ENCODE data around the gene SLC22A4.

The SLC22A4 gene

DNA sequence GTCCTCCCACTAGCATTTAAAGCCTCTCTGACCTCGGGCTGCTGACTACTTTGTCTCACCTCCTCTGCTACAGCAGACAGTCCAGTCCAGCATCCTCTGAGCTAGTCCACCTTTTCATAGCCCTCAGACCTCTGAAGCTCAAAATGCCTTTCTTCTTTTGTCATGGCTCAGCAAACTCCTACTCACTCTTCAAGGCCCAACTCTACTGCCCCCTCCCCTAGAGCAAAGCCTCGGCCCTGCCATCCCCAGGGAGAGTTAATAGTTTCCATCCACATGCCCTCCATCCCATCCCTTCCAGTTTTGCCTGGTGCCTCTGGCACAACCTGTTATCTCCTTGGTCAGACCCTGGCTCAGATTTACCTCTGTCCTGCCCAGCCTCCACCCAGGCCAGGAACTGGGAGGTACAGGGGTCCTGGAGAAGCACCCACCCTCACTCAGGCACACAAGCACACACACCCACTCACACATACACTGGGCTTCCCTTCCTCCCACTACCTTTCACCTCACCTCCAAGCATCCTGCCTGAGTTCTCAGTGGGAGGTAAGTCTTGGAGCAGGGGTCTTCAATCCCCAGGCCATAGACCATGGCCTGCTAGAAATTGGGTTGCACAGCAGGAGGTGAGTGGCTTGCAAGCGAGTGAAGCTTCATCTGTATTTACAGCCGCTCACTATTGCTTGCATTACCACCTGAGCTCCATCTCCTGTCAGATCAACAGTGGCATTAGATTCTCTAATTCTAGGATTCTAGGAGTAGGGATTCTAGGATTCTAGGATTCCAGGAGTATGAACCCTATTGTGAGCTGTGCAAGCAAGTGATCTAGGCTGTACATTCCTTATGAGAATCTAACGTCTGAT, 18.6 kb upstream of the SLC22A4 start:
- DNase-seq, result no peak

DNA sequence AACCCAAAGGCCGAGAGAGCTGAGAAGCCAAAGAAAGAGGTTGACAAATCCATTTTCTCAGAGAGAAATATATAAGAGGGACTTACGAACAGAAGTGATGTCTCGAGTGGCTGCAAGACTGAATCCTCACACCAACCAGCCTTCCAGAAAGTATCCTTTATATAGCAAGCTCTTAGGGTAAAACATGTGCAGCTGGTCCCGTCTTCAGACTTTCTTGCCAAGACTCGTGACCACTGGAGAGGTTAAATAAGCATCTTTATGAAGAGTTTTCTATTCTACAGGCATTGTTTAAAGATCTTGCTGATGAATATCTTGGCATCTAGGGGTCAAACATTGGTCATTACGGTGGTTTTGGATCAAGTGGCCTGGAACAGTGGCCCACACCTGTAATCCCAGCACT, 16.9 kb upstream of the SLC22A4 start:
- no peak for DNase-seq

DNA sequence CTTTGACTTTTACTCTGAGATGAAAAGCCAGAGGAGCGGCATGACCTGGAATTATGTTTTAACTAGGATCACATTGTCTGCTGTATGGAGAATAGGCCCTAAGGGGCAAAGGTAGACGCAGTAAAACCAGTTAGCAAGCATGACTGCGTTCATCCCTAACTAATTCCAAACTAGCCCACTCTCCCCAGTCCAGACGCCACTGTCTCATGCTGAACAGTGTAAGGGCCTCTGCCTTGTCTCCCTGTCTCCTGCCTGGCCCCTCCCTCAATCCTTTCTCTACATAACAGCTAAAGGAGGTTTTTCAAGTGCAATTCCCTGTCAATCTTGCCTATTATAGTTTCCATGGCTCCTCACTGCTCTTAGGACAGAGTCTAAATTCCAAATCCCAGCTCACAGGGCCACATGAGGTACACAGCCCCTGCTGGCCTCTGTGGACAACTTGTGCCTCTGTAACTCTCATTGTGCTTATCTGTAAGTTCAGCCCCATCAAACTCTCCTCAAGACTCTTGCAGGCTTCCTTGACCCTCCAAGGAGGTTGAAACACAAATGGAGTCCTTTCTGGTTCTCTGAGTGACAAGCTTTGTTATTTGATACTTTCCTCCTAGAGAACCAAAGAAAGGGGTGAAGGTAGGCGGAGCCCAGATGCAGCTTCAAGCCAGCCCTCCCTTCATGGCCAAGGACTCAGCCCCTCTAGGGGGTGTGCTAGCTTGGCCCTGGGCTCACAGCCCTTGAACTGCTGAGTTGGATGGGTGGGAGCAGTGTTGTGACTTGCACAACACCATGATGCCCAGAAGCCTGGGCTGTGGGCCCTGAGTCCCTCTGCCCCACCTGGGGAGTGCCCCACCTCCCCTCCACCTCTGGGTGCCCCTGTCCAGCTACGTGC, 16.0 kb upstream of the SLC22A4 start:
- DNase-seq, result no peak

DNA sequence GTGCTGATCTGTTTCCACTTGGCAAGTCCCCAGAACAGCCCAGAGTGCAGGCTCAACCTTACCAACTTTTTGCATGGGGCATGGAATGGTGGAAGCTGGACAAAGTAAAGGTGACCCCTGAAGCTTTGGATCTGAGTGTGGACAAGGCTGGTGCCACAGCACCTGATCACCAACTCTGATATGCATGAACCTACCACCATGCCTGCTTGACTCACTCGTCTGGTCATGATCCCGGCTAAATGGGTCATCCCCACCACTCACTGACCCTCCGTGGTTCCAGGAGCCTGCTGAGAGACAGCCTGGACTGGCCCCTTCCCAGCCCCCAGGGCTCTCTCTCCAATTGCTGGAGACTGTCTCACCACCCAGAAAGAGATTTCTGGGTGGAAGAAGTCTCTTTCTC, 14.4 kb upstream of the SLC22A4 start:
- DNase-seq, result no peak

DNA sequence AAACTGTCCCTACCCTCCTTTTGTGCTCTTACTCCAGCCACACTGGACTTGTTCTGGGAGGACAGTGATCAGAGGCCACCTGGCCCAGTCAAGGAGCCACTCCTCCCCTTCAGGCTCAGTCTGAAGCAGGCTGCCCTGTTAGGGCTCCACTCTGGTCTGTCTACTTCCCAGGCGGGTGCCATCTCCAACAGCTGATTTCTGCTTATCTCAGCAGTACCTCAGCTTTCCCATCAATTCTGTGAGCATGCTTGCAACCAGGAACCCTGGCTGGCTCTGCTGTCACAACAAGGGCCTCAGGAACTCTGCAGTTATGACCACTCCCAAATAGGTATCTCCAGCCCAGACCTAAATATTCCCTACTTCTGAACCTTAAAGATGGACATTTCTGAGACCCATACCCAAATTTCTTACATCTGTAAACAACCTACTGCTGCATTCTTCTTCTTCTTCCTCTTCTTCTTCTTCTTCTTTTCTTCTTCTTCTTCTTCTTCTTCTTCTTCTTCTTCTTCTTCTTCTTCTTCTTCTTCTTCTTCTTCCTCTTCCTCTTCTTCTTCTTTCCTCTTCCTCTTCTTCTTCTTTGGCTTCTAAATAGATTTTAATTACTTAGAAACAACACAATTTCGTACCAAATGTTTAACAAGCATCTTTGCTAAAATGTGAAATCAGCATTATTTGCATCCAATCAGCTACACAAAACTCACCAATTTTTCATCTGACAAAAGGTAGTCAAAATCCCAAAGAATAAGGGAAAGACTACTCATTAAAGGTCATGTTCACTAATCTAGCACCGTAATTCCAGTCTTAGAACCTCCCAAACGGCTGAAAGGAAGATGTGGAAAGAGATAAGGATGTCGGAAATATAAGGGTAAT, 13.6 kb upstream of the SLC22A4 start:
- no peak for DNase-seq

DNA sequence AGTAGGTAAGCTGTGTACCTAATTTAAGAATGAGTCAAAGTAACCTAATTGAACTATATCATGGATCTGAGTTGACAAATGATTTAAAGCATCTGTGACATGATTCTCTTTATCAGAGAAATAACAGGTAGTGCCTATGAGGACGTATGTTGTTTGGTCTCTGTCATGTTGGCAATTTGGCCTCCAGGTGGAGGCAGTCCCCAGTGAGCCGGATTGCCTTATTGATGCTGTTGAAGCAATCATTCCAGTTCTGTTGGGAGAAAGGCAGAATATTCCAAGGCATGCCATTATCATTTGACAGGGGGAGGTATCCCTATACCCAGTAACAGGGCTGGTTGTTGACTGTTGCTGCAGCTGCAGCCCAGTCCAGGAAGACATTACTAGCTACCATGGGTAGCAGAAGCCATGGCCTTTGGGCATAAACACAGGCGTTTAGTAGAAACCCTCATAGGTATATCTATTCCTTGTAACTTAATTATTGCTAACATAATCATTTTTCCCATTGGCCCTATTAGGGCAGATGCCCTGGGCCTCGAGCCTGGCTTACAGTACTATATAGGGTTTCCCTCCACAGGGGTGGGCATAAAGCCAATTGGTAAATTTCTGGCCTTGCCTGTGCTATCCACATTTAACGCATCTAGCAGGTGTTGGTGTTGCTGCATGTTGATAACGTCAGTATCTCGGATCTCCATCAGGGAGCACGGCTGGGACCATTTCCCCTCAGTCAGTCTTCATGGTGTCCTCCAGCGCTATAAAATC, 12.2 kb upstream of the SLC22A4 start:
- no peak for DNase-seq

DNA sequence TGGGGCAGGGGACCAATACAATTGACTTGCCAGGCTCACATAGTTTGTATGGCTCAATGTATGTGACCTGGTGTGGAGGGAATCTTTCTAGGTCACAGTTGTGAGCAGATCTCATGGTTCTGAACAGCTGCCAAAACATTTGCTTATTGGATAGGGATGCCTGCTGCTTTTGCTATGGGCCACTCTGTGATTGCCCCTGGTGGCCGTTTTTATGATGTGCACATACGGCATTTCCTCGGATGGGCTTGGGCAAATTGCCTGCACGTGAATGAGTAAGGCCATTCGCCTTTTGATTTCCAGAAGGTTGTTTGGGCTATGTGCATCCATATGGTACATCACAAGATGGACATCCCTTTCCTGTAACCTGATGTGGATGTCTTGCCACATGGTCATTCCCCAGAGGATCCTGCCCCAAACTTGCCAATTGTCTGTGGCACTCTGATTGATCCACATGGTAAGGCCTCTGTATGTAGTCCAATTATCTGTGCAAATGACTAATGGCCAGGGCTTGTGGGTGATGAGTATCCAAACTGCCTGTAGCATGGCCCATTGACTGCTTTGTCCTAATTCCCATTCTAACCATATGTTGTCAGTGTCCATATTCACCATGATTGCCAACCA, 10.7 kb upstream of the SLC22A4 start:
- DNase-seq, result peak; percentile 76

DNA sequence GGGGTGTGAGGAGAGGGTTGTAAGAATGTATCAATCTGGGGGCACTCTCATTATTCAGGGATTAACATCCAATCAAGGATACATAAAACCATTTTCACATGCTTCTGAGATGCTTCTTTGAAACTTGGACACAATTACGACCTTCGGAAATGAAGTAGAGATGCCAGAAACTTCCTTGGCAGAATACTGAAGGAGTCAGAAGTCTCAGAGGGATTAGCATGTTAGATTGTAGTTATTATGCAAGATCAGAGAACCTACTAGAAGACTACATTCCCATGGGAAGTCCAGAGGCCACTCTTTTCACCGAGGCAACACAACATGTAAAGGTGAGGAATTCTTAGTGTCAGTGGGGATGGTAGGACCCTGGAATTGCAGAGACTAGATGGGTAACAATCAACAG, 5.1 kb upstream of the SLC22A4 start:
- DNase-seq, result no peak

DNA sequence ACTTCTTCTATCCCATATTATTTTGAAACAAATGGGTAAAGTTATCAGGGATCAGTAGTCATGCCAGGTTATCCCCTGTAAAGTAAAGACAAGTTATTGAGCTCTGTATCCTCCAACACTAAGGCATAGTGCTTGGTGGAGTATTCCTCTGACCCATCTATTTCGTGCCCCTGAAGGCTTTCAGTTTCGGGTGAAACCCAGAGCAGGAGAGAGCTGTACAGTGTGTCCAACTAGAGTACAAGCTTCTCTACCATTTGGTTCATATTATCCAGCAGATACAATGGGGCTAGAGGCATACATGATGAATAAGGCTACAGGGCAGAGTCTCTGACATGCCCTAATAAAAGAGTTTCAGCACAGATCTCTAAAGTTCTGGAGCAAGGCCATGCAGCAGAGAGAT, 3.2 kb upstream of the SLC22A4 start:
- no peak for DNase-seq

DNA sequence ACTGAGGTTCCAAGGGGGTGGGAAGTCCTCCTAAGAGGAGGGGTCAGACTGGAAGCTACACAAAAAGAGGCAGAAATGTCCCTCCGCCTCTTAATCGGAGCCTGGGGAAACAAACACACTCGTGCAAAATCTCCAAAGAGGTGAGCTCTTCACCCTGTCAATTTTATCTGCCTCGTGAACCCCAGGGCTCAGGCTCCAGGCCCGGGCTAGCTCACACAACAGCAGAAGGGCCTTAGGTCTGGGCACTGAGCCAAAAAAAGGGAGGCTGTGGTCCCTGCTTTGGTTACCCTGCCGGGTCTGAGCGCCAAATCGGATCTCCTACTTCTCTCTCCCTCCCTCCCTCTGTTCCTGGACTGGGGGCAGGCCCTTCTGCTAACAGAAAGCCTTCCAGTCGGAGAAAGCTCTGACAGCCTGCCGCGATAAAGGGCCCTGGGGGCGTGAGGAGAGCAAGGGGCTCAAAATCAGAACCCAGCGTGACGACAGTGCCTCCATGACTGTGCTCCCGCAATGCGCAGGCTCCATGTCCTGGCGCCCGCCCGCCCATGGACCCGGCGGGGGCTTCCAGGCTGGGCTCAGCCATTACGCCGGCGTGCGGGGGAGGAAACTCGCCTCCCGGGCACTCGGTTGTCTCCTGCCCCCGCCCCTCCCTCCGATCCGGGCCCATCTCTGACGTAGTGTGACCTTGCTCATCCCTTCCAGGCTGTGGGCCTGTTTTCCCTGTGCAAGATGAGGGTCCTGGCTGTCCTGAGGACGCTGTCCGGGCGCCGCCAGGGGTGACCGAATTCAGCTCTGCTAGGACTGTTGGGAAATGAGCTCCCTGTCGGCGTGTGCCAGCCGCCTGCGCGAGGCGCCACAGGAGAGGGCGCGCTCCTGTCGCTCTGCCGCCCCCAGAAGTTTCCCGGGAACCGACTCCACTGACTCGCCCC, 865 bp upstream of the SLC22A4 start:
- peak; percentile 95 for DNase-seq

DNA sequence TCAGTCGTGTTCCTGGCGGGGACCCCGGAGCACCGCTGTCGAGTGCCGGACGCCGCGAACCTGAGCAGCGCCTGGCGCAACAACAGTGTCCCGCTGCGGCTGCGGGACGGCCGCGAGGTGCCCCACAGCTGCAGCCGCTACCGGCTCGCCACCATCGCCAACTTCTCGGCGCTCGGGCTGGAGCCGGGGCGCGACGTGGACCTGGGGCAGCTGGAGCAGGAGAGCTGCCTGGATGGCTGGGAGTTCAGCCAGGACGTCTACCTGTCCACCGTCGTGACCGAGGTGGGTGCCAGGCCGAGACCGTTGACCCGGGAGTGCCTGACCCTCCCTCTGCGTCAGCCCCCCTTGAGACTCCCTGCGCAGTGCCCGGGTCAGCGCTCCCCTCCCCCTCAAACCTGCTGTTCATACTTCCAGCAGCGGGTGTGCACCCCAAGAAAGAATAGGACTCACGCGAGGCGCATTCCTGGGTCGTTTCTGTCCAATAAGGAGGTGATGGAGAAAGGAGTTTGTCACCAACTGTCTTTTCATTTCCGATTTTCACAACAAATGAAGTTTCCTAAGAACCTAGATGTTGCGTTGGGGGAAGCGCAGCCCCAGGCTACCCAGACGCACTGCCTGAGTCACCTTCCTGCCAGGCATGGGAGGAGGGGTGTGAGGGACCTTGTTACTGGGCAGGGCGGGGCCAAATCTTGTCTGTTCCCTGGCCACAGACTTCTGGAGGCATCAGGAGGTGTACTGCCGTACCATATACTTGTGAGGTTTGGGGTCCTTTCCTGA, 722 bp downstream of the SLC22A4 start:
- peak; percentile 84 for DNase-seq

DNA sequence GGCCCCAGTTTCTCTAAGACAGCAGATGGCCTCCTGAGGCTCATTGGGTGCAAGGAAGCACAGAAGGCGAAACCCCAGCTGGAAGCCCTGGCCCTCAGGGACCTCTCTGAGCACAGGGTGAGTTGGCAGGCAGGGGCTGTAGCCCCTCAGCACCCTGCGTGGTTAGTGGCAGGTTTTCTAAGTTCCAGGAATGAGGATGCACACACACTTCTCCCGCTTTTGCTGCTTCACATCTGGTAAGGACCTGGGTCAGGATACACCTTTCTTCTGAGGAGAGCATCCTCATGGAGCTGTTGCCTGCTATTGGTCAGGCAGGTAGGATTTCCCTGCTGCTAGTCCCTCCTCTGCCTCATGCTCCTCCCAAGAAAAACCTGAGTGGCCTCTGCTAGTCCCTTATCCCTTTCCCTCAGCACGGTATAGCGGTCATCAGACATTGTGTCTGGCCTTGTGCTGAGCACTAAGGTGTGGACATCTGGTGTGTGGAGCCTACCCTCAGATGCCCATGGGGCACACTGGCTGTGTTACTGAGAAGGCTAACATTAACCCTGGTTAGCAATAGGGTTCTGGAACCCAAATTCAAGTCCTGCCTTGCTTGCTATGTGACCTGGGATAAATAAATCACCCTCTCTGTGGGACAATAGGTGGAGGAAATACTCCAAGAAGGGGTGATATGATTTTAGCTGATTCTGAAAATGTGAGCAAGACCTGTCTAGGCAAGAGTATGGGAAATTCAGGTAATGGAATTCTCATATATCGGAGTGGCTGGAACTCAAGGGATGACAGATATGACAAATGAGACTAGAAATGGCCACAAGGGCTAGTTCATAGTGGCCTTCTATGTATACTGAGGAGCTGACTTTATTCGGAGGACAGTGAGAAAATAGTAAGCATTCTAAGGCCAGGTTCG, 1.6 kb downstream of the SLC22A4 start:
- no peak for DNase-seq

DNA sequence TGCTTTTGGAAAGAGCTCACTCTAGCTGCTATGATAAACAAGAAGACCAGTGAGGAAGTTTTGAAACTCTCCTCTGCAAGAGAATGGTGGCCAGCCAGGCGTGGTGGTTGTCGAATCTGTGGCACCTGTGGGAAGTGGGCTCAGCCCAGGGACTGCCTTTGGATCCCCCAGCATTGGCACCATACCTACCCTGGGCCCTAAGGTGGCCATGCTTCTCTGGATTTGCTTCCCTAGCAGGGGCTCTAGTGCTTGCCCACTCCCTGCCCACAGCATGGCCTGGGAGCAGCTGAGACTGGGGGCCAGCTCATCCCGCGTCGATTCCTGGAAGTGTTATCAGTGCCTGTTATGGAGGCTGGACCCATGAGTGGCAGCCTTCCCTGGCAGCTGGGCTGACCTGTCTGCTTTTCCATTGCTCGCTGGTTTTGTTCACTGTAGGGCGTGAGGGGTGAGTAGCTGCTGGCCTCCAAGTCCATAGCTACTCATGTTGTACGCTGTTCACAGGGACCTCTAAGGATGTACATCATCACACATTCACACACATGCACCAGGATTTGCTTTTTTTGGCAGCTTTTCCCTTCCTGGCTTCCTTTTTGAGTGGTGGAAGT, 2.3 kb downstream of the SLC22A4 start:
- DNase-seq, result no peak

DNA sequence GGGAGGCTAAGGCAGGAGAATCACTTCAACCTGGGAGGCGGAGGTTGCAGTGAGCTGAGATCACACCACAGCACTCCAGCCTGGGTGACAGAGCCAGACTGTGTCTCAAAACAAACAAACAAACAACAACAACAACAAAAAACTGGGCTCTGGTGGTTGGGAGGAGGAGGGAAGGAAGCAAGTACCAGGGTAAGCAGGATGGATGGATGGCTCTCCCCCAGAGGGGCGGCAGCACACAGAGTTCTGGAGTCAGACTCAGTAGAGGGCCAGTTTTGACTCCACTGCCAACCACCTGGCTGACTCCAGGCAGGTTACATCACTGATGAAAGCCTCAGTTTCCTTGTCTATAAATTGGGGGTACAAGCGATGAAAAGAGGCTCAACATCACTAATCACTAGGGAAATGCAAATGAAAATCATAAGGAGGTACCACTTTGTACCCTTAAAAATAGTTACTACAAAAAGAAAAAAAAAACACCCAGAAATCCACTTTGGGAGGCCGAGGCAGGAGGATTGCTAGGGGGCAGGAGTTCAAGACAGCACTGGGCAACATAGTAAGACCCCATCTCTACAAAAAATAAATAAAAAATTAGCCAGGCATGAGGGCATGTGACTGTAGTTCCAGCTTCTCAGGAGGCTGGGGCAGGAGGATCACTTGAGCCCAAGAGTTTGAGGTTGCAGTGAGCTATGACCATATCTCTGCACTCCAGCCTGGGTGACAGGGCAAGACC, 3.2 kb downstream of the SLC22A4 start:
- no peak for DNase-seq

DNA sequence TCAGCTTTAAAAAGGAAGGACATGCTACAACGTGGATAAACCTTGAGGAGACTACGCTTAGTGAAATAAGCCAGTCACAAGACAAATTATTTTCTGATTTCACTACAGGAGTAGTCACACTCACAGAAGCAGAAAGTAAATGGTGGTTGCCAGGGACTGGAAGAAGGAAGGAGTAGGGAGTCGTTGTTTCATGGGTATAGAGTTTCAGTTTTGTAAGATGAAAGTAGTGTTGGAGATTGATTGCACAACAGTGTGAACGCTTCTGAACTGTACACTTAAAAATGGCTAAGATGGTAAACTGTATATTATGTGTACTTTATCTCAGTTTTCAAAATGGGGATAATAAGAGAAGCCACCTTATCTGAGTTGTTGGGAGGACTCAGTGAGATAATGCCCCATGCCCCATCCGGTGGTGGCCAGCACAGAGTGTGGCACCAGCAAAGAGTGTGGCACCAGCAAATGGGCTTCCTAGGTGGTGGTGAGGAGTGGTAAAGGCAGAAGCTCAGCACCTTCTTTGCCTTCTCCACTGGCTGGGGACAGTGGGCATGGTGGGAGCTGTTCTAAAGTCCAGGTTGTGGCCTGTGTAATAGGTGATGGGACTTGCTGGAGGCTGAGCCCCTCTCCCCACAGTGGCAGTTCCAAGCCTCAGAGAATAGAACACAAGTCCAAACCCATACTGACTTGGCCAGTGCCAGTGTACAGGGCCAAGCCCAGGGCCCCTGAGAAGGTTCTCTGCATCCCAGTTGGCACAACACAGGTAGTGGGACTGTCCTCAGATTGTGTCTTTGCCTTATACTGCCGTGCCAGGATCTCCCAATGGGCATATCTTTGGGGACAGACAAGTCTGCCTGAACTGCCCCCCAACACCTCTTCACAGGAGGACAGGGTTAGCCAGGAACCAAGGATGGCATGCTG, 4.4 kb downstream of the SLC22A4 start:
- peak; percentile 24 for DNase-seq

DNA sequence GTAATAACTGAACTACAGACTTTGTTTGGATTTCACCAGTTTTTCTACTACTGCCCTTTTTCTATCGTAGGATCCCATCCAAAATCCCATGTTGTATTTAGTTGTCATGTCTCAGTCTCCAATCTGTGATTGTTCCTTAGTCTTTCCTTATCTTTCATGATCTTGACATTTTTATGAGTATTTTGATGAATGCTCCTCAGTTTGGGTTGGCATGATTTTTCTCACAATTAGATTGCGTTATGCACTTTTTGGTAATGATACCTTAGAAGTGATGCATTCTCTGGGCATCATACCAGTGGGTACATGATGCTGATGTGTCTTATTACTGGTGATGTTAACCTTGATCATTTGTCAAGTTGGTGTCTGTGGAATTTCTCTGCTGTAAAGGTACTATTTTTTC, 5.7 kb downstream of the SLC22A4 start:
- DNase-seq, result no peak

All from hematopoietic multipotent progenitor cell treated with erythropoietin and hydrocortisone succinate and interleukin-3 and kit ligand, for 8 days (in vitro differentiated cells).